ENCODE results near the gene DPEP2.
"Not testable (repeated sequence)": the region's sequence is repeated elsewhere in the genome, so short reads cannot be mapped to it uniquely, and the experiment has no call there.

The DPEP2 gene

DNA sequence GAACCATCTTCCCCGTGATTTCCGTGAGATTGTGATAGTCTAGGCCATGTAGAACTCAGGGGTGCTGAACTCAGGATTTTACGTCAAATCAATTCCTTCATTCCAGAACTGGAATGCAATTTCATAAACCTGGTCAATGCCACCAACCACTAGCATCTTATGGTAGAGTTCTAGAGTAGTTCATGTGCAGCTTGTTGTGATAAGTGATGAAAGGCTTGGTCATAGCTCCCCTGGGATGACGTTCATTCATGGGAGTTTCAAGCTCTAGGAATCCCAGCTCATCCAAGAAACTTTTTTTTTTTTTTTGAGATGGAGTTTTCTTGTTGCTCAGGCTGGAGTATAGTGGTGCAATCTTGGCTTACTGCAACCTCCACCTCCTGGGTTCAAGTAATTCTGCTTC is 3.7 kb upstream of the DPEP2 start:
- no peak for DNase-seq (ENCODE audit: low read depth)
- no peaks in the 10 kb centered on the region for H3K36me3 ChIP-seq (ENCODE audit: control insufficient read depth, insufficient read depth, low read length, severe bottlenecking)
- peaks cover 6% of the 10 kb centered on the region for H3K4me1 ChIP-seq (ENCODE audit: control insufficient read depth, insufficient read depth, low read length)
- no peaks in the 10 kb centered on the region for H3K27me3 ChIP-seq (replicated peaks; ENCODE audit: control insufficient read depth, insufficient read depth, low read length)
- no peaks in the 10 kb centered on the region for H3K9me3 ChIP-seq (ENCODE audit: control insufficient read depth, low read length)
- no peak overlapping the region for H3K9ac ChIP-seq (ENCODE audit: low read length)
- H3K4me3 ChIP-seq (ENCODE audit: low read length): no peak overlapping the region

DNA sequence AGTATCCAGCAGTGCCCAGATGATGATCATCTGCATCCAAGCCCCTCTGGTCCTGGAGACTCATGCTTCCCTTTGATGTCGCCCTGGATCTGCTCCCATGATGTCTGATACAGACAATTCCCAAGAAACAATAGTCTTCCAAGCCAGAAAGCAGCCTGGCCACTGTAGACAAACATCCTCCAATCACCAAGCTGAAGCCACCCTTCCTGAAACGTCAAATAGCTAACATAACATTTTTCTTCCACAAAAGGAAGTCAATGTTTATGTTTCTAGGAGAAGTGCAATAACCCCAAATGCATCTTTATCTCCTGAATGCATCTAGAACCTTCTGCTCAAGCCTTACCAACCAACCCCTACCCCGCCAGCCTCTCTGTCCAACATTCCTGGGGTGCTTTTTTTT is 1.2 kb upstream of the DPEP2 start:
- H3K36me3 ChIP-seq (ENCODE audit: control insufficient read depth, insufficient read depth, low read length, severe bottlenecking): no peaks in the 10 kb centered on the region
- no peaks in the 10 kb centered on the region for H3K27me3 ChIP-seq (replicated peaks; ENCODE audit: control insufficient read depth, insufficient read depth, low read length)
- H3K9ac ChIP-seq (ENCODE audit: low read length): no peak overlapping the region
- no peaks in the 10 kb centered on the region for H3K9me3 ChIP-seq (ENCODE audit: control insufficient read depth, low read length)
- no peak for DNase-seq (ENCODE audit: low read depth)
- H3K4me1 ChIP-seq (ENCODE audit: control insufficient read depth, insufficient read depth, low read length): no peaks in the 10 kb centered on the region
- no peak overlapping the region for H3K4me3 ChIP-seq (ENCODE audit: low read length)

DNA sequence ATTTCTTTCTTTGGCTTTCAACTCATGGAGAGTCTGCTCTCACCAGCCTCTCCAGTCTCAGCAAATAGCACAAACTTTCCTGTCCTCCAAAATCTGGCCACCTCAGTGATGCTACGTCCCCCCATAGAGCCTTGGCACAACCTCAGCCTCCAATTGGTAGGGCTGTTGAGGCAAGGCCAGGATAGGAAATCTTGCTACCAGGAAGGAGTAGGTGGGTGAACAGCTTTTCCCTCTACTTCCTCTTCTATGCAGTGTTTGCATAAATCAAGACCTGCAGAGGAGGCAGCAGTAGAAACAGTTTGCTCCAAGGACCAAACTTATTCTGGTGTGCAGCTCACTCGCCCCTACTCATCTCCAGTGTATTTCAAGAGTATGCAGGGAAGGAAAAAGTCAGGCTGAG is 701 bp upstream of the DPEP2 start:
- no peaks in the 10 kb centered on the region for H3K36me3 ChIP-seq (ENCODE audit: control insufficient read depth, insufficient read depth, low read length, severe bottlenecking)
- no peaks in the 10 kb centered on the region for H3K9me3 ChIP-seq (ENCODE audit: control insufficient read depth, low read length)
- no peak for DNase-seq (ENCODE audit: low read depth)
- no peaks in the 10 kb centered on the region for H3K4me1 ChIP-seq (ENCODE audit: control insufficient read depth, insufficient read depth, low read length)
- no peak overlapping the region for H3K4me3 ChIP-seq (ENCODE audit: low read length)
- no peaks in the 10 kb centered on the region for H3K27me3 ChIP-seq (replicated peaks; ENCODE audit: control insufficient read depth, insufficient read depth, low read length)
- no peak overlapping the region for H3K9ac ChIP-seq (ENCODE audit: low read length)

DNA sequence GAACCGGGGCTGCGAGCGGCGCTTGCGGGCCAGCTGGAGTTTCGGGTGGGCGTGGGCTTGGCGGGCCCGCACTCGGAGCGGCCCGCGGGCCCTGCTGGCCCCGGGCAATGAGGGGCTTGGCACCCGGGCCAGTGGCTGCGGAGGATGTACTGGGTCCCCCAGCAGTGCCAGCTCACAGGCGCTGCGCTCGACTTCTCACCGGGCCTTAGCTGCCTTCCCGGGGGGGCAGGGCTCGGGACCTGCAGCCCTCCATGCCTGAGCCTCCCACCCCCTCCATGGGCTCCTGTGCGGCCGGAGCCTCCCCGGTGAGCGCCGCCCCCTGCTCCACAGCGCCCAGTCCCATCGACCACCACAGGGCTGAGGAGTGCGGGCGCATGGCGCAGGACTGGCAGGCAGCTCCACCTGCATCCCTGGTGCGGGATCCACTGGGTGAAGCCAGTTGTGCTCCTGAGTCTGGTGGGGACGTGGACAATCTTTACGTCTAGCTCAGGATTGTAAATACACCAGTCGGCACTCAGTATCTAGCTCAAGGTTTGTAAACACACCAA is 979 bp downstream of the DPEP2 start:
- not testable (repeated sequence) for H3K36me3 ChIP-seq (ENCODE audit: control insufficient read depth, insufficient read depth, low read length, severe bottlenecking); H3K9ac ChIP-seq (ENCODE audit: low read length); H3K4me3 ChIP-seq (ENCODE audit: low read length); H3K9me3 ChIP-seq (ENCODE audit: control insufficient read depth, low read length); H3K27me3 ChIP-seq (replicated peaks; ENCODE audit: control insufficient read depth, insufficient read depth, low read length); H3K4me1 ChIP-seq (ENCODE audit: control insufficient read depth, insufficient read depth, low read length); DNase-seq (ENCODE audit: low read depth)

DNA sequence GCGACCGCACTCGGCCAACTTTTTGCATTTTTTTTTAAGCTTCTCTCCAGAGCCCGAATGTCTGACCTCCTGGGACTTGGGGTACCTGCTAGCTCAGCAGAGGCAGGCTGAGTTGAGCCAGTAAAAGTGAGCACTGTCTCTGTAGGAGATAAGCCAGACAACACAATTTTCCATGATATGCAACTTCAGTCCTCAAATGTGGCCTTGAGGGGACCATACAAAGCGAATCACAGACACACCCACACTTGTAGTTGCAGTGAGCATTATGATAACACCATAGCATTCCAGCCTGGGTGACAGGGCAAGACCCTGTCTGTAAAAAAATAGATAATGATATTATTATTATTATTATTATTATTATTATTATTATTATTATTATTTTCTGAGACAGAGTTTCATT is 2.6 kb downstream of the DPEP2 start:
- Histone ChIP-seq H3K4me1 (ENCODE audit: control insufficient read depth, insufficient read depth, low read length) (peaks cover 4% of the 10 kb centered on the region), H3K27me3 (replicated peaks; ENCODE audit: control insufficient read depth, insufficient read depth, low read length) (peaks cover 10% of the 10 kb centered on the region), H3K9ac (ENCODE audit: low read length) (no peak overlapping the region), H3K9me3 (ENCODE audit: control insufficient read depth, low read length) (no peaks in the 10 kb centered on the region), H3K36me3 (ENCODE audit: control insufficient read depth, insufficient read depth, low read length, severe bottlenecking) (no peaks in the 10 kb centered on the region), H3K4me3 (ENCODE audit: low read length) (no peak overlapping the region)
- no peak for DNase-seq (ENCODE audit: low read depth)

DNA sequence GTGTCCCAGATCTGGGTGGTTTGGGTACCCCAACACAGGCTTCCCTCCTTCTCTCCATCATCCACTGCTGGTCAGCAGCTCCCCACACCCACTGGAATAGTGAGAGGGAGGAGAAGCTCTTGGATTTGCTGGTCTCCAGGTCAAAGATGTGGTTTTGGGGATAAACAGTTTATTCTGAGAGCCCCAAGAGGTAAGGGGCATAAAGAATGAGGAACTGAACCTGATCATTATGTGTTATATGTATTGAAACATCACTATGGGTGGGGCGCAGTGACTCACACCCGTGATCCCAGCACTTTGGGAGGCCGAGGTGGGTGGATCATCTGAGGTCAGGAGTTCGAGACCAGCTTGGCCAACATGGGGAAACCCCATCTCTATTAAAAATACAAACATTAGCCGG is 3.9 kb downstream of the DPEP2 start:
- H3K27me3 ChIP-seq (replicated peaks; ENCODE audit: control insufficient read depth, insufficient read depth, low read length): peaks cover 10% of the 10 kb centered on the region
- no peak overlapping the region for H3K9ac ChIP-seq (ENCODE audit: low read length)
- H3K4me3 ChIP-seq (ENCODE audit: low read length): no peak overlapping the region
- H3K9me3 ChIP-seq (ENCODE audit: control insufficient read depth, low read length): no peaks in the 10 kb centered on the region
- no peaks in the 10 kb centered on the region for H3K36me3 ChIP-seq (ENCODE audit: control insufficient read depth, insufficient read depth, low read length, severe bottlenecking)
- peaks cover 4% of the 10 kb centered on the region for H3K4me1 ChIP-seq (ENCODE audit: control insufficient read depth, insufficient read depth, low read length)
- no peak for DNase-seq (ENCODE audit: low read depth)

DNA sequence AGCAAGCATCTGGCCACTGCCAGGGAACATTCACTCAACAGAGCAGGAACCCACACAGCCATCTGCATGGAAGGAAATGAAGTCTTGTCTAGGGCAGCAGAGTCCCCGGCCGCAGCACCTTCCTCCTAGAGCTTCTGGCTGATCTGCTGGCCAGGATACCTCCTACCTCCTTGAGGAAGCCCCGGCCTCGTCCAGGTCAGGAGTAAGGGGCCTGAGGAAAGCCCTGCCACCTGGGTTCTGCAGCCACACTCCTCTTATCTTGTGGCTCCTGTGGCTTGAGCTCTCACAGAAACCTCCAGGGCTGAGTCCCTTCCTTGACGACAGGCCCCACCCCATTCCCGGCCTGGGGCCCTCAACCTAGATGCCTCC is 5.3 kb downstream of the DPEP2 start:
- not testable (repeated sequence) for H3K36me3 ChIP-seq (ENCODE audit: control insufficient read depth, insufficient read depth, low read length, severe bottlenecking); H3K27me3 ChIP-seq (replicated peaks; ENCODE audit: control insufficient read depth, insufficient read depth, low read length); DNase-seq (ENCODE audit: low read depth); H3K4me3 ChIP-seq (ENCODE audit: low read length); H3K9me3 ChIP-seq (ENCODE audit: control insufficient read depth, low read length); H3K4me1 ChIP-seq (ENCODE audit: control insufficient read depth, insufficient read depth, low read length); H3K9ac ChIP-seq (ENCODE audit: low read length)

DNA sequence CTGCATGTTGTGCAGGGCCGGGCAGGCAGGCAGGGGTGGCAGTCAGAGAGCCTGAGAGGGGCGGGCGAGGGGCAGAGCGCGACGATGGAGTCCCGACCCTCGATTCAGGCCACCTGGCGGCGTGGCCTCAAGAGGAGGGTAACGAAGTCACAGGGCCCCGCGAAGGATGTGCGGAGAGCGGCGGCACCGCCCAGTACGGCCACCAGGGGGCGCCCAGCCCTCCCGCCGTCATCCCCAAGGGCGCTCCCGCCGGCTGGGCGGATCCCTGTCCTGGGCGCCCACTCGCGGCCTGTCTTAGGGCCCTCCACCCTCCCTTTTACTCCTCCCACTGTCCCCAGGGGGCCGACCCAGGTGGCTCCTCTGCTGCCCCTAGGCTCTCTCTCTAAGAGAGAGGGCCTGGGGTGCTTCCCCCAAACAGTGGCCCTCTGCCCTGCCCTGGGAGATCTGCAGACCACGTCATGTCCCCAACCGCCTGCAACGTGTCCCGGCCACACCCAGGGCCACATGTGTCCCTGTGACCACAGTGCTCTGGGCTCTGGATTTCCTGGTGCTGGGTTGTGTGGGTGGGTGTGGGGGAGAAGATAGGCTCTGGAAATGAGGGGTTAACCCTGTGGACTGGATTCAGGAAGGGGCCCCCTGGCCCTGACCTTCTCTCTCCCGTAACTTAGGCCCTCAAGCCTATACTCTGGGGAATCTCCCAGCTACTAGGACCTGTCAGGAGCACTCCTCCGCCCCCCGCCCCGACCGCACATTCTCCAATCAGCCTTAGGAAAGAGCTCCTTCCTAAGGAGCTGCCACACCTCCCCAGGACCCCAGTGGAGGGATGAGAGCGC is 5.9 kb downstream of the DPEP2 start:
- H3K4me1 ChIP-seq (ENCODE audit: control insufficient read depth, insufficient read depth, low read length): peaks cover 4% of the 10 kb centered on the region
- peak; percentile 86 for DNase-seq (ENCODE audit: low read depth)
- H3K27me3 ChIP-seq (replicated peaks; ENCODE audit: control insufficient read depth, insufficient read depth, low read length): peaks cover 10% of the 10 kb centered on the region
- H3K4me3 ChIP-seq (ENCODE audit: low read length): peak overlapping the region; percentile 67
- peak overlapping the region; percentile 72 for H3K9ac ChIP-seq (ENCODE audit: low read length)
- no peaks in the 10 kb centered on the region for H3K9me3 ChIP-seq (ENCODE audit: control insufficient read depth, low read length)
- no peaks in the 10 kb centered on the region for H3K36me3 ChIP-seq (ENCODE audit: control insufficient read depth, insufficient read depth, low read length, severe bottlenecking)

DNA sequence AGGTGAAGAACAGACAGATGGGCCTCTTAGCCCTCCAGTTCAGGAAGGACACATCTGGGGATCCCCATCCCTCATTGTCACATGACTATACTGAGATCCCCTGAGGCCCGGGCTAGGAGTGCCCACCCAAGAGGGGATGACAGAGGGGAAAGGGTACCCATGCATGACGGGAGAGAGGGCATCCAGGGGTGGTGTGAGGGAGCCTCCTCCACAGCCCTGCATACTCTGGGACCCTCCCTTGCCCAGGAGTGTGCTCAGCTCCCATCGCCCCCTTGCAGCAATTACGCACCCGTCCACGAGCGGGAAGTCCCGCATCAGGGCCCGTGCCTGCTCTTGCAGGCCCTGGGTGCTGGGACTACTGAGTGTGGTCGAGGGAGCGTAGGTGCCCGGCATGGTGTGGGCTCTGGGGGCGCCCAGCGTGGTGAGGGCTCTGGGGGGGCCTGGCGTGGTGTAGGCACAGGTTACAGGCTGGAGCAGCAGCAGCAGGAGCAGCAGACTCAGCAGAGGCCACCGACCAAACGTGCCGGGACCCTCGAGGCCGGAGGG is 6.5 kb downstream of the DPEP2 start:
- no peaks in the 10 kb centered on the region for H3K9me3 ChIP-seq (ENCODE audit: control insufficient read depth, low read length)
- H3K27me3 ChIP-seq (replicated peaks; ENCODE audit: control insufficient read depth, insufficient read depth, low read length): peaks cover 10% of the 10 kb centered on the region
- no peaks in the 10 kb centered on the region for H3K36me3 ChIP-seq (ENCODE audit: control insufficient read depth, insufficient read depth, low read length, severe bottlenecking)
- DNase-seq (ENCODE audit: low read depth): no peak
- H3K4me3 ChIP-seq (ENCODE audit: low read length): no peak overlapping the region
- no peak overlapping the region for H3K9ac ChIP-seq (ENCODE audit: low read length)
- H3K4me1 ChIP-seq (ENCODE audit: control insufficient read depth, insufficient read depth, low read length): peaks cover 4% of the 10 kb centered on the region

DNA sequence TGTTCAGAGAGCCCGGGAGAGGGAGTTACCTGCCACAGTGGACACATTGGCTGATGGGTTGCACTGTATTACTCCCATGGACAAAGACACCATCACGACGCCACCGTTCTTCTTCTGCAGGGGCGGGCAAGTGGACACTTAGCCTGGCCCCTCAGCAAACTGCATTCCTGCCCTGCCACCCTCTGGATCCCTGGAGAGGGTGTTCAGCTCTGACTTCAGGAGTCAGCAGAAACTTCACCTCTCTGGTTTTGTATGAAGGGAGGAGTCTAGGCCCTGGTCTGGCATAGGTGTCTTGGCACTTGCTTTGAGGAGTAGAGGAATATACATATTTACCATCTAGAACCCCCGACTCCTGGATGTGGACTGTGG is 9.3 kb downstream of the DPEP2 start:
- no peak for DNase-seq (ENCODE audit: low read depth)
- Histone ChIP-seq H3K4me1 (ENCODE audit: control insufficient read depth, insufficient read depth, low read length) (peaks cover 10% of the 10 kb centered on the region), H3K27me3 (replicated peaks; ENCODE audit: control insufficient read depth, insufficient read depth, low read length) (peaks cover 10% of the 10 kb centered on the region), H3K9me3 (ENCODE audit: control insufficient read depth, low read length) (no peaks in the 10 kb centered on the region), H3K36me3 (ENCODE audit: control insufficient read depth, insufficient read depth, low read length, severe bottlenecking) (no peaks in the 10 kb centered on the region), H3K9ac (ENCODE audit: low read length) (no peak overlapping the region), H3K4me3 (ENCODE audit: low read length) (no peak overlapping the region)

DNA sequence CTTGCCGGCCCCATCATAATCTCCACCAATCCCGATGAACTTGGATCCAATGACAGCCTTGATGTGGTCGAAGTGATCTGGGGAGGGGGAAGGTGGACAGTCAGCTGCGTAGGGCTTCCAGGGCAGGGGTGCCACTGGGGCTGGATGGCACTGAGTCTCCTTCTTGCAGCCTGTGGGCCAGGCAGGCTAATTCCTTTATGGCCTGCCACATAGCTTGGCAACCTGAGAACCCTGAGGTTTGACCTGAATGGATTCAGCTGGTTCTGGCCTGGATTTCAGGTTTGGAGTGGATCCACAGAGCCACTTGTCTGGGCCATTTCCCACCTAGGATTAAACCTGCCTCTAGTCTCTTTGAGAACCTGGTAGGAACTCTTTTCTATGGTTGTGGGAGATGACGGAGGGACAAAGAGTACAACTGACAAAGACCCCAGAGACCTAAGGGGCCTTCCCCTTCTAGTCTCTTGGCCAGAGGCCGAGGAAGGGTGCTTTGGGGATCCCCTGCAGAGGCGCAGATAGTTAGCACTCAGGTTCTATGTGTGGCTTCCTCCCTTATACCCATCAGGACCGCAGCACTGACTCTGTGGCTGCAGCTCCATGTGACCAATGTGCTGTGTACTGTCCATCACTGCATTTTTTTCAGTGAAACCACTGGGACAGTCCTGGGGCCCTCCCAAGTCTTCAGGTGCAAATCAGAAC is 9.8 kb downstream of the DPEP2 start:
- no peak overlapping the region for H3K9ac ChIP-seq (ENCODE audit: low read length)
- no peak for DNase-seq (ENCODE audit: low read depth)
- H3K4me1 ChIP-seq (ENCODE audit: control insufficient read depth, insufficient read depth, low read length): peaks cover 10% of the 10 kb centered on the region
- H3K27me3 ChIP-seq (replicated peaks; ENCODE audit: control insufficient read depth, insufficient read depth, low read length): peaks cover 10% of the 10 kb centered on the region
- no peaks in the 10 kb centered on the region for H3K36me3 ChIP-seq (ENCODE audit: control insufficient read depth, insufficient read depth, low read length, severe bottlenecking)
- H3K9me3 ChIP-seq (ENCODE audit: control insufficient read depth, low read length): no peaks in the 10 kb centered on the region
- H3K4me3 ChIP-seq (ENCODE audit: low read length): no peak overlapping the region

Measured in adipocyte (in vitro differentiated cells).